ENCODE measurements around the gene MRPL43.

DNA sequence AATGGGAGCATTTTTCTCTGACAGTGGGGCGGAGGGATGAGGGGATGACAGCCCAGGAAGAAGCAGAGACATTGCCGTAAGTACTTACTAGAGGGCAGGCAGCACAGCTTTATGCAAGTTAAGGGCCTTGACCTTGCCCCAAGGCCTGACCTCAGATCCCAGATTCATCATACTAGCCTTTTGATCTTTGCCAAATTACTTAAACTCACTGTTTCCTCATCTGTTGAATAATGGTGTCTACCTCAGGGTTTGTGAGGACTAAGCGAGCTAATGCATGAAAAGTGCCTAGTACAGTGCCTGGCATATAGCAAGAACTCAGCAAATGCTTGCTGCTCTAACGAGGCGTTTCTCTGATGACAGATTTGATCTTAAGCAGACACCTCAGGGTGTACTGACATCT is 21.5 kb downstream of the MRPL43 start:
- TF ChIP-seq PATZ1 (CRISPR knock-in tag; IDR thresholded peaks at IDR 0.05; ENCODE audit: borderline replicate concordance) (no peak), ISL1 (CRISPR knock-in tag; IDR thresholded peaks at IDR 0.05) (no peak)
